COLO829 (cell line): ENCODE measurements around the gene VWF.

Source experiments
- DNase-seq: peaks from one replicate; pipeline ENCODE4 v3.0.0; 2012; ENCODE audit warnings: low spot score

The VWF gene

DNA sequence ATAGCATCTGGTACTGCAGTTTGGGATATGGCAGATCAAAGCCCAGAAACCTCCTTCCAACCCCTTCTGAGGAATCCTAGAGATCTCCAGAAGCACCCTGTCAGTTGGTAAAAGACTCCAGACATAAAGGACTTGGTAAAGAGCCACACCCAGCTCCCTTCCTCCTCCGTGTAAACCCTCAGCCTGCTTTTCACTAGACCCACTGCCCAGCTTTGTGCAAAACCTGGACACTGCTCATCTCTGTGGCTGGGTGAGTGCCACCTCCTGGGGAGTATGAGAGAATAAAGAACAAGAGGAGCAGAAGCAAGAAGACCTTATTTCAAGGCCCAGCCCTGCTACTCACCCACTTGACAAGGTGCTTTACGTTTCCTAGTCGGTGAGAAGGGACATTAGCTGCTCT, 212.5 kb downstream of the VWF start:
- no peak for DNase-seq

DNA sequence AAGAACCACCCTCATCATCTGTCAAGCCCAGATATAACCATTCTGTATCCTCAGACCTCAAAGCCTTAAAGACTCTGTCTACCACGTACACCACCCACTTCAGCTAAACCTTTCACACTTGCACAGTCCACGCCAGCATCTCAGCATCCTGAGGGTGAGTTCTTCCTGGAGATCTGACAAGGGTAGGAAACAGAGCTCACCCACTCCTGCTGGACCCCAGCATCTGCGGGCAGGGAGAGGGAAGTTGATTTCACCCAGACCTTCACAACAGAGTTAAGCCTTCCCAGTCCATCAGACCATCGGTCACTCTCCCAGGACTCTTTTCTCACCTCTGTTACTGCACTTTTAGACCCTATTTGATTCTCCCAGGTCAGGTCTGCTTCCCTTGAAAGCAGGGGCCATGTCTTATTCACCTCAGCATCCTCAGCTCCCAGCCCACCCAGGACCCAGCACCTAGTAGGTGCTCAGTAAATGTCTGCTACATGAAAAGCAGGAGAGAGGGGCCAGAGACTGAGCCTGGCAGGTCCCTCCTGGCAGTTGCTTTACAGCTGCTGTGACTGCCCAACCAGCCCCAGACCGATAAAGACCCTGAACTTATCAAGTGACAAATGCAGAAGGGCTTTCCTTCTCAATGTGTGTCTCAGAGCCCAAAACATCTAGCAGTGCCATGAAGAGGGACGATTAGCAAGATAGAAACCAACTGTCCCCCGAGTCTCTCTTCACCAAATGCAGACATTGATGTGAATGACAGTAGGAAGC, 213.5 kb downstream of the VWF start:
- DNase-seq, result no peak

DNA sequence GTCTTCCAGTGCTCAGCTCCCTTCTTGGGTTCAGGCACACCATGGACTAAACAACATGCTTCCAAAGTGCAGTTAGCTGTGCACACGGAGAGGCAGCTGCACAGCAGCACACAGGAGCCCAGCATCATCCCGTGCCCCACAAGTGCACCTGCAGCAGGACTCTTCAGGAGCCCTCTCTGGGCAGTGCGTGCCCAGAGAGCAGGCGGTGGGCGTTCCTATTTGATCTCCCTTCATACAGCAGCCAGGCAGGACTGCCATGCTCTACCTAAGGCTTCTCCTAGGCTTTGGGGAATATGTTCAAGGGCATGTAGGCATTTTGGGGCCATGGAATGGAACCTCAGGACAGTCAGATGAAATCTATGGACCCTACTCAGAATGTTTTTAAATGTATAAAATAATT, 214.9 kb downstream of the VWF start:
- no peak for DNase-seq

DNA sequence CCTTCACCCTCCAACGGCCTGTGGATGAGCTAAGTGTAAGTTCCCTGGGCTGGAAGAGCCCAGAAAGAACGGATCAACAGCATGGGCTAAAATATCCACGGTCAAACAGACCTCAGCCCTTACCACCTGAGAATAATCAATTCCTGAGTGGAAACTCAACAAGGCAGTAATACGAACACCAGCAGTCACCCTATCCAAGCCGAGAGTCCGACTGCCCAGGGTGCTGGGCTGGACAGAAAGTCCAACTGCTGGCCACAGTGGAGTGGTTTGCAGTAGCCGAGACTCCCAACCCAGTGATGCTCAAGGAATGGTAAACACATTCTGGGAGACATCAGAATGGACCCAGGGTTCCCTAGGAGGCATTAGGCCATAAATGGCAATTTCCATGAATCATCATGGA, 216.2 kb downstream of the VWF start:
- no peak for DNase-seq

DNA sequence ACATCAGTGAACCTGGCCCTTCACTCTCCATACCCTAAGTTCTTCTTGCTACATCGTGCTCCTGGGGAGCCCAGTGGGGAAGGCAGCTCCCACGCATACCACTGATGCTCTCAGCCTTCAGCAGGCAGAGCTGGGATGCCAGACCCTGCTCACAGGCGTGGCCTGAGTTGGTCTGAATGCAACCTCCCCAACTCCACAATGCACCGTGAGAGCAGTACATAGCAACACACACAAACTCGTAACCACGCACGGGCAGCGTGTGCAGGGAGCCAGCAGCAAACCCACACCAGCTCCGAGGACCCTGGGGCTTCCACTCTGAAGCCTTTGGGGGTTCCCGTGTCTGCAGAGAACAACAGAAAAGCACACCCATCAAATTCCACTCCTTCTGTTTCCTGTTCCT, 216.7 kb downstream of the VWF start:
- no peak for DNase-seq

DNA sequence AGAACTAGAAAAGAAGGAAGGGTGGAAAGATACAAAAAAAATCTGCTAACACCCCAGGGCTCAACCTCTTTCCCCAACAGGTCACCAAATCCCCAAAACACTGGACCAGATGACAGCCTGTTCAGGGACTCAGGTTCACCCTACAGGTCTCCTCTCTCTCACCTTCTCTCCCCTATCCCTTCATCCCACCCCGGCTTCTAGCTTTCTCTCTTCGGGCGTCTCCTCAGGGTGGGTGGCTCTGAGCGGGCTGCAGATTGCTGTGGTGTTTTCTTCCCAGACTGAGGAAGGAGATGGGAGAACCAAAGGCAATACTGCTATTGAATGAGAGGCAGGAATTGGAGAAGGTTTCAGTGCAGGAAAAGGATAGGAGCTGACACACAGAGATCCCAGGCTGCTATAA, 218.7 kb downstream of the VWF start:
- no peak for DNase-seq

DNA sequence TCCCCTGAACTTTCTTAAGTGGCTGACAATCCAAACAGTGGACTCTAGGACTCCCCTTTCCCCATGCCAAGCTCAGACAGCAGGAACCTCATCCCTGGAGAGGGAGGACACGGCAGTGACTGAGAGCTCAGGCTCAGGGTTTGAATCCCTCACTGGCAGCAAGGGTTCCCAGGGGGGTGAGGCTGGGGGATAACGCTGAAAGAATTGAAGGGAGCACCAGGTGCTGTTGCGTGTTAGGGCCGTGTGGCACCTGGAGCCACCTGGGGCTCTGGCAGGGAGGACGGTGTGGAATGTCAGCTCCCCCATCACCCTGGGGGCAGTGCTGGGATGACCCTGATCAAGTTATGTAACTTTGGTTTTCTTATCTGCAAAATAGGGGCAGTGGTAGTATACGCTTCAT, 219.5 kb downstream of the VWF start:
- no peak for DNase-seq

DNA sequence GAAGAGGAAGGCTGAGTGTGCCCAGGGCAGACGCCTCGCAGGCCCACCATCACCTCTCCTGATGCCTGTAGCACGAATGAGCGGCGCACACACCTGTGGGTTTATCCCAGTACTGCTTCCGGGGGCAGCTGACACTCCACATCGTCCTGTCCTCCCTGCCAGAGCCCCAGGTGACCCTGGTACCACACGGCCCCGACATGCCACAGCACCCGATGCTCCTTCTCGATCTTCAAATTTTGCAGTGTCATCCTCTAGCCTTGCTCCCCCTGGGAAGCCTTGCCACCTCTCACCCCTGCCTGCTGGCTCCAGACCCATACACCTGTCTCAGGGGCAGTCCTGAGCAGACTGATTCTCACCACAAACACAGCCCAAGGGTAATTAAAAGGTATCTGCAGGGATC, 220.0 kb downstream of the VWF start:
- no peak for DNase-seq

DNA sequence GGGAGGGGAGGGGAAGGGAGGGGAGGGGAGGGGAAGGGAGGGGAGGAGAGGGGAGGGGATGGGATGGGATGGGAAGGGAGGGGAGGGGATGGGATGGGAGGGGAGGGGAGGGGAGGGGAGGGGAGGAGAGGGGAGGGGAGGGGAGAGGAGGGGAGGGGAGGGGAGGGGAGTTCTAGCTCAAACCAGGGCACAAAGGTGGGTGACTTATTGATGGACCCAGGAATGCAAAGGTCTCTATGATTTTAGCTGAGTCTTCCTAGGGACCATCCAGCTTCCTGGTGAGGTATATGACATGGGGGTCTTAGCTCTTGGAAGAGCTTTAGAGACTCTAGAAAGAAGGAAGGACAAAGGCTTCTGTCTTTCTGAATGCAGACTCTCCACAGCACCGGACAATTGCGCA, 221.7 kb downstream of the VWF start:
- DNase-seq, result no peak

DNA sequence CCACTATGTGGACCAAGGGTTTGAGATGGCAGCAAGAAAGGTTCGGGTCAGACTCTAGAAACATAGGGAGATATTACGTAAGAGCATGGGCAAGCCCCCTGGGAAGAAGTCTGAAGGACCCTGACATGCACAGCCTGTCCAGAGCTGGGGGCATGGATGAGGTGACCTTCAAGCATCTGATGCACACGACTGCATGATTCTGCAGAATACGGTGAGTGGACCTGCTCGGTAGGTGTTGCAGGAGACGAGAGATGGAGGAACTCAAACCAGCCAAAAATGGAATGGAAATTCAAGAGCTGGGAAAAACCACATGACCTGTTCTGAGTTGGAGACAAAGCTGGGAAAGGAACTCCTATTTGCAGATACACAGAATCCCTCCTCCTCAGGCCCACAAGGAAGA, 223.1 kb downstream of the VWF start:
- no peak for DNase-seq

DNA sequence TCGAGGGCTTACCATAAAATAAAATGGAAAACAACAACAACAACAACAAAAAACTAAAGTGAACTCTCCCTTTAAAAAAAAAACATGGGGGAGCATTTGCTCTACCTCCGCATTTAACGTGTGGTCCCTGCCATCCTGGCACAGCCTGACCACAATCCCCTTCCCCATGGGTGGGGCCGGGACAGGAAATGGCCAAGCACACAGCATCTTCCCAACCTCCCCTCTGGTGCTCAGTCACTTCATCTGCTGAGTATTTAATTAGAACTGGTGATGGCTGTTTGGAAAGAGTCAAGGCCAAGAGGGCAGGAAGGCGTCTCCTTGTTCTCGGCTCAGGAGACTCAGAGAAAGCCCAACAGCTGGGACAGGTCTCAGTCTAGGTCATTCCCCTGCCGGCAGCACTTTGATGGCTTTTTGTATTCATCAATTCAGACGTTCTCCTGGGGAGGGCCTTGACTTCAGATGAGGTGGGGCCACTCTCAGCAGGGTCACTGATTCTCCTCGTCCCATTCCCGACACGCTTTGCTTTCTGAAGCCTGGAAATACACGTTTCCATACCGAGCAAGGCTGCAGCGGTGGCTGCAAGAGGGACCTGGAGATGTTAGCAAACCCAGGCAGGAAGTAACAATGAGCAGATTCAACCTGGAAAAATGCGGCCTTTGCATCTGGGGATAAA, 223.8 kb downstream of the VWF start:
- DNase-seq, result no peak

DNA sequence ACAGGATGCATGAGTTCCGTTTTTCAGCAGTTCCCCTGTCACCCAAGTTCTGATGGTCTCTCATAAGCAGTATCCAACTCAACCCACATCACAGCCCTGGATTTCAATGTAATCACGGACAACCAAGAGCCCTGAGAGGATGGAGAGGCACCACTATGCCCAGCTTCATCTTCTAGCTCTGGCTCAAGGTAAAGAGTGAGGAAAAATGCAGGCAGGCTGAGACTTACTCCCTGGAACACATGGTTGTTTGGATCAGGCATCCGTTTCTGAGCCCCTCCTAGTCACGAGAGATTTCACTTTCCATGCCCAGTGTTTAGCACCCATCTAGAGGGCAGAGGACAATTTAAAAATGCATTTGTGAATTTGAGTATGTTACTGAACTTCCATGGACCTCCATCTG, 224.4 kb downstream of the VWF start:
- no peak for DNase-seq

DNA sequence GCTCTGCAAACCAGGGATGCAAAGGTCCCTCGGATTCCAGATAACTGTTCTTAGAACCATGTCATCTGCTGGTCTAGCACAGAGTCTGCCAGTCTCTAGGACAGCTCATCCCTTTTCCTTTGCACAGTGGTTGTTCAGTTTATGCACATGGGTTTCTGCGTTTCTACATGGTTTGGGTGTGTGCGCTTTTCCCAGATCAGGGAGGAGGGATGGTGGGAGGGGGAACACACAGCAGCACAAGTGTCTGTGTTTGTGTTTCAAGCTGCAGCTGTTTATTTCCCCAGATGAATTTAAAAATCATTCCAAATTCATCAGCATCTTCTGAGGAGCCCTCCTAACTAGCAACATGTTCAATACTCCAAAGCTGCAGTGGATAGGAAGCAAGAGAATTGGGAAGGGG, 224.8 kb downstream of the VWF start:
- DNase-seq, result no peak

DNA sequence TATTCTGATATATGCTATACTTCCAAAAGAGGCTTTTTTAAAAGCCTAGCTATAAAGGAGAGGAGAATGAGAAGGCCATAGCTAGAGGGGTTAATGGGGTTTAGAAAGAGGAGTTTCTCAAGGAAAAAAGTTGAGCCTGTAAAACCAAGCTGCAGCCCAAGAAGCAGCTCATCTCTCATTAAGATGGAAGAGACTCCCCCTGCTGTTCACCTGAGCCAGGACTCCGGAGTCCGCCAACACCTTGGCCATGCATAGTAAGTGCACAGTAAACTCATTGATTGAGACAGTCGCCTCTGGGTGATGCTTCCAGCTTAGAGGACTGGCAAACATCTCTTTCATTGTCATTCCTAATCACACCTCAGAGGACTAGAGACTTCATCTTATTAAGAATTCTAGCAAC, 225.6 kb downstream of the VWF start:
- no peak for DNase-seq
